H1 (cell line): Measurements from ENCODE around the gene DYNC1H1. TPM values are rescaled to one million over a fixed set of nuclear protein-coding genes. Genes with fewer than 3 reads are reported as not detected.

Experiments used
- ASH2L ChIP-seq: fragments of 200-600, 300-600 bp; sonication (generic); IDR thresholded peaks from one replicate; pipeline ENCODE4 v1.7.1; 2017; ENCODE audit warnings: low read length
- CHD1 ChIP-seq: IDR thresholded peaks from 2 replicates; pipeline ENCODE4 v1.6.1; 2012; ENCODE audit warnings: low read depth, low read length, improper control_type of control experiment
- CHD2 ChIP-seq: IDR thresholded peaks from 2 replicates; pipeline ENCODE4 v1.6.1; 2012; ENCODE audit warnings: low read length, improper control_type of control experiment
- CREB1 ChIP-seq: IDR thresholded peaks from 2 replicates; pipeline ENCODE4 v1.6.1; 2012; ENCODE audit warnings: inconsistent platforms
- CTBP2 ChIP-seq: IDR thresholded peaks from 2 replicates; pipeline ENCODE4 v1.7.0; 2011; ENCODE audit warnings: borderline replicate concordance, mild to moderate bottlenecking, moderate library complexity, mixed read lengths, low read length; ENCODE audit not compliant: insufficient read depth, insufficient read length
- EP300 ChIP-seq, 2 experiments: IDR thresholded peaks; 1 replicate in 1 of 2; 2 replicates in 1 of 2; pipeline ENCODE4 v1.6.1; 2011 to 2012; ENCODE audit warnings: low read depth in 2 of 2, low read length in 2 of 2, mild to moderate bottlenecking in 2 of 2, borderline replicate concordance in 1 of 2, inconsistent platforms in 1 of 2, moderate library complexity in 1 of 2
- EZH2 ChIP-seq: fragments of 200-600 bp; sonication (generic); IDR thresholded peaks from 2 replicates; pipeline ENCODE4 v1.7.1; 2012; ENCODE audit warnings: low read depth, mild to moderate bottlenecking, moderate library complexity, low read length, inconsistent platforms; ENCODE audit not compliant: severe bottlenecking
- FOSL1 ChIP-seq: IDR thresholded peaks from 2 replicates; pipeline ENCODE4 v1.6.1; 2011; ENCODE audit warnings: mild to moderate bottlenecking, low read depth, low read length, moderate library complexity; ENCODE audit not compliant: insufficient read depth
- GABPA ChIP-seq: IDR thresholded peaks from 2 replicates; pipeline ENCODE4 v1.6.1; 2011; ENCODE audit warnings: mild to moderate bottlenecking, low read length, moderate library complexity, borderline replicate concordance; ENCODE audit not compliant: insufficient read depth
- GTF2F1 ChIP-seq: IDR thresholded peaks from 2 replicates; pipeline ENCODE4 v1.6.1; 2012; ENCODE audit warnings: low read depth, low read length, improper control_type of control experiment, borderline replicate concordance
- HDAC6 ChIP-seq: IDR thresholded peaks from one replicate; pipeline ENCODE4 v1.7.1; 2012; ENCODE audit warnings: low read depth, mild to moderate bottlenecking, inconsistent platforms, low read length, moderate library complexity
- JUND ChIP-seq: IDR thresholded peaks from 2 replicates; pipeline ENCODE4 v1.6.1; 2011; ENCODE audit warnings: mild to moderate bottlenecking, improper control_type of control experiment, low read length
- KDM5A ChIP-seq: fragments of 200-600 bp; IDR thresholded peaks from 2 replicates; pipeline ENCODE4 v1.7.1; 2012; ENCODE audit warnings: mild to moderate bottlenecking, low read length, inconsistent platforms, mixed read lengths
- MAFK ChIP-seq: IDR thresholded peaks from 2 replicates; pipeline ENCODE4 v1.6.1; 2012; ENCODE audit warnings: low read depth, mild to moderate bottlenecking, improper control_type of control experiment, low read length
- NANOG ChIP-seq: IDR thresholded peaks from 2 replicates; pipeline ENCODE4 v1.6.1; 2011; ENCODE audit warnings: low read length, low read depth, mild to moderate bottlenecking, inconsistent platforms; ENCODE audit not compliant: insufficient read depth, poor library complexity, severe bottlenecking
- POU5F1 ChIP-seq: IDR thresholded peaks from 2 replicates; pipeline ENCODE4 v1.6.1; 2011; ENCODE audit warnings: low read depth, mild to moderate bottlenecking, low read length, moderate library complexity
- RFX5 ChIP-seq: IDR thresholded peaks from 2 replicates; pipeline ENCODE4 v1.6.1; 2011; ENCODE audit warnings: low read depth, low read length, improper control_type of control experiment, borderline replicate concordance
- SIX5 ChIP-seq: IDR thresholded peaks from 2 replicates; pipeline ENCODE4 v1.6.1; 2011; ENCODE audit warnings: mild to moderate bottlenecking, low read depth, low read length
- SP1 ChIP-seq: IDR thresholded peaks from 2 replicates; pipeline ENCODE4 v1.6.1; 2011; ENCODE audit warnings: low read depth, low read length
- SP2 ChIP-seq: IDR thresholded peaks from 2 replicates; pipeline ENCODE4 v1.6.1; 2012; ENCODE audit warnings: mild to moderate bottlenecking, low read length, inconsistent platforms
- SP4 ChIP-seq: IDR thresholded peaks from 2 replicates; pipeline ENCODE4 v1.6.1; 2012; ENCODE audit warnings: low read length, inconsistent platforms
- SRF ChIP-seq: IDR thresholded peaks from 2 replicates; pipeline ENCODE4 v1.6.1; 2011; ENCODE audit warnings: mild to moderate bottlenecking, low read depth, low read length, moderate library complexity
- TEAD4 ChIP-seq: IDR thresholded peaks from 2 replicates; pipeline ENCODE4 v1.6.1; 2012; ENCODE audit warnings: low read depth, low read length, inconsistent platforms, mixed read lengths
- YY1 ChIP-seq: IDR thresholded peaks from 2 replicates; pipeline ENCODE4 v1.6.1; 2011; ENCODE audit warnings: low read depth, mild to moderate bottlenecking, low read length
- polyA plus RNA-seq, 7 experiments: library from polyadenylated mRNA; depleted of rRNA in 3 of 7; stranded (reverse) in 5 of 7; unstranded in 2 of 7; fragments of >200 nt in 5 of 7; fragments of 200-250 nt in 2 of 7; gene quantifications; 1 replicate in 5 of 7; 2 replicates in 1 of 7; 4 replicates in 1 of 7; pipeline versions ENCODE4 v1.2.1 to v1.2.3, GENCODE V29; 2011 to 2013; ENCODE audit warnings: missing spikeins in 2 of 7, mixed read lengths in 2 of 7
- total RNA-seq: library from RNA; stranded (reverse); fragmentation: NEBNext Ultra II Directional; extraction: Animal tissue kit (Norgen Biotek cat#: 25700); gene quantifications from 2 replicates; pipeline ENCODE4 v1.2.1, GENCODE V29; 2021
- TF ChIP-seq, protein P1 (sequence below): IDR thresholded peaks from 2 replicates; pipeline ENCODE4 v1.6.1; 2012; ENCODE audit warnings: inconsistent platforms
- TF ChIP-seq, protein P2 (sequence below): IDR thresholded peaks from 2 replicates; pipeline ENCODE4 v1.6.1; 2012; ENCODE audit warnings: low read length, inconsistent platforms

The DYNC1H1 gene
- total and polyA plus RNA-seq, 2 of the 8 experiments (the other 6 are each of a cell fraction or from before 2014, with no cell fraction given): 238 to 387 TPM

DNA sequence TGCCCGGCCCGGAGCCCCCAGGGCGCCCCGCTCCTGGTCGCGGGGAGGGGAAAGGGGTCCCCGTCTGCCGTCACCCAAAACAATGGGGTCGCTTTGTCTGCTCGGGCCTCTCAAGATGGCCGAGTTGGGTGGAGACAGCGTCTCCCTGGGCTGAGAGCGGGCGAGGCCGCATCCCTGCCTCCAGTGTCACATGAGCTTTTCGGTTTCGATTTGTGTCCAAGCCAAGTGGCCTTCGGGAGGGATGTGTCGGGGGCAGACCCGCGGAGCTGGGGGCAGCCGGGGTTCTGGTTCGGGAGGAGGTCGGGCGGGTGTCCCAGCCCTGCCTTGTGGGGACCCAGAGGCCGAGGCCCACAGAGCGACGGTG lies 790 bp downstream of the DYNC1H1 start (continued):
- TF ChIP-seq RFX5 (no peak), EZH2 (no peak), CHD2 (no peak), SIX5 (no peak), KDM5A (no peak), MAFK (no peak), YY1 (peak; percentile 89), EP300 (IDR thresholded peaks at IDR 0.05; ENCODE audit: borderline replicate concordance in 1 of 2, low read depth in 2 of 2, low read length in 2 of 2) (no peak), GABPA (no peak), TEAD4 (no peak), ASH2L (peak; percentile 65), NANOG (no peak), CHD1 (no peak), POU5F1 (no peak), GTF2F1 (no peak), CREB1 (no peak), JUND (no peak), SP2 (no peak), CTBP2 (no peak), SRF (no peak), SP4 (no peak), FOSL1 (no peak), SP1 (no peak), HDAC6 (no peak)
- TF ChIP-seq, protein P1, sequence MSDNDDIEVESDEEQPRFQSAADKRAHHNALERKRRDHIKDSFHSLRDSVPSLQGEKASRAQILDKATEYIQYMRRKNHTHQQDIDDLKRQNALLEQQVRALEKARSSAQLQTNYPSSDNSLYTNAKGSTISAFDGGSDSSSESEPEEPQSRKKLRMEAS: no peak
- TF ChIP-seq, protein P2, sequence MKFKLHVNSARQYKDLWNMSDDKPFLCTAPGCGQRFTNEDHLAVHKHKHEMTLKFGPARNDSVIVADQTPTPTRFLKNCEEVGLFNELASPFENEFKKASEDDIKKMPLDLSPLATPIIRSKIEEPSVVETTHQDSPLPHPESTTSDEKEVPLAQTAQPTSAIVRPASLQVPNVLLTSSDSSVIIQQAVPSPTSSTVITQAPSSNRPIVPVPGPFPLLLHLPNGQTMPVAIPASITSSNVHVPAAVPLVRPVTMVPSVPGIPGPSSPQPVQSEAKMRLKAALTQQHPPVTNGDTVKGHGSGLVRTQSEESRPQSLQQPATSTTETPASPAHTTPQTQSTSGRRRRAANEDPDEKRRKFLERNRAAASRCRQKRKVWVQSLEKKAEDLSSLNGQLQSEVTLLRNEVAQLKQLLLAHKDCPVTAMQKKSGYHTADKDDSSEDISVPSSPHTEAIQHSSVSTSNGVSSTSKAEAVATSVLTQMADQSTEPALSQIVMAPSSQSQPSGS: no peak
